GM12891 (cell line): ENCODE results near the gene PRMT3.

Experiments used
- POLR2A ChIP-seq: IDR thresholded peaks from 2 replicates; pipeline ENCODE4 v1.6.1; 2011; ENCODE audit warnings: low read depth, low read length, control low read depth
- POLR2AphosphoS5 ChIP-seq: IDR thresholded peaks from 2 replicates; pipeline ENCODE4 v1.6.1; 2011; ENCODE audit warnings: low read depth, low read length, control low read depth

- TF ChIP-seq POLR2A (no peak), POLR2AphosphoS5 (no peak)
Observed at GRCh38 chr11:20497124-20497792, 109.7 kb downstream of the PRMT3 start.
